IPS-20b (cell line): ENCODE measurements around the gene HFM1.

Experiments
- H3K27ac ChIP-seq: one replicate; pipeline ENCODE4 v1.5.1; 2013; ENCODE audit warnings: low read length
- H3K27me3 ChIP-seq: 2 replicates; pipeline ENCODE4 v1.6.1; 2013; ENCODE audit warnings: mild to moderate bottlenecking, low read length, inconsistent platforms; ENCODE audit not compliant: insufficient read depth
- H3K36me3 ChIP-seq: 2 replicates; pipeline ENCODE4 v1.6.1; 2013; ENCODE audit warnings: low read depth, mild to moderate bottlenecking, inconsistent platforms, low read length, moderate library complexity; ENCODE audit not compliant: insufficient read depth
- H3K4me1 ChIP-seq: 2 replicates; pipeline ENCODE4 v1.6.1; 2013; ENCODE audit warnings: mild to moderate bottlenecking, control low read depth, inconsistent platforms, low read length, moderate library complexity; ENCODE audit not compliant: insufficient read depth
- H3K4me3 ChIP-seq: 2 replicates; pipeline ENCODE4 v1.5.1; 2013; ENCODE audit warnings: mild to moderate bottlenecking, low read length, inconsistent platforms
- H3K9ac ChIP-seq: 2 replicates; pipeline ENCODE4 v1.6.1; 2013; ENCODE audit warnings: low read depth, mild to moderate bottlenecking, inconsistent platforms, low read length, moderate library complexity
- H3K9me3 ChIP-seq: 2 replicates; pipeline ENCODE4 v1.6.1; 2013; ENCODE audit warnings: mild to moderate bottlenecking, low read depth, low read length, inconsistent platforms; ENCODE audit not compliant: insufficient read depth

Gene HFM1

GRCh38 chr1:91234181-91234580 is 170.5 kb downstream of the HFM1 start:
- Histone ChIP-seq H3K27ac (no peak overlapping the region), H3K4me3 (no peak overlapping the region), H3K9ac (no peak overlapping the region), H3K27me3 (no peaks in the 10 kb centered on the region), H3K36me3 (no peaks in the 10 kb centered on the region), H3K4me1 (no peaks in the 10 kb centered on the region), H3K9me3 (peaks cover 8% of the 10 kb centered on the region; the same call in 1 of the 2 replicates)

DNA sequence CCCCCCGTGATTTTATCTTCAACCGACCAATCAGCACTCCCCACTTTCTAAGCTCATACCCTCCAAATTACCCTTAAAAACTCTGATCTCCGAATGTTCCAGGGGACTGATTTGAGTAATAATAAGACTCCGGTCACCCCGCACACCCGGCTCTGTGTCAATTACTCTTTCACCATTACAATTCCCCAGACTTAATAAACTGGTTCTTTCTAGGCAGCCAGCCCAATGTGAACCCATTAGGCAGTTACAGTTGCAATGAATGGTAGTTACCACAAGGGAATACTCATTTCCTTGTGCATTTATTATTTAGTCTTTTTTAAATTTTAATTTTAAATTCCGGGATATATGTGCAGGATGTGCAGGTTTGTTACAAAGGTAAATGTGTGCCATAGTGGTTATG is 177.9 kb downstream of the HFM1 start:
- Histone ChIP-seq H3K9ac (no peak overlapping the region), H3K9me3 (peaks cover 8% of the 10 kb centered on the region; the same call in 1 of the 2 replicates), H3K4me3 (no peak overlapping the region), H3K27me3 (no peaks in the 10 kb centered on the region), H3K27ac (no peak overlapping the region), H3K36me3 (no peaks in the 10 kb centered on the region), H3K4me1 (no peaks in the 10 kb centered on the region)

DNA sequence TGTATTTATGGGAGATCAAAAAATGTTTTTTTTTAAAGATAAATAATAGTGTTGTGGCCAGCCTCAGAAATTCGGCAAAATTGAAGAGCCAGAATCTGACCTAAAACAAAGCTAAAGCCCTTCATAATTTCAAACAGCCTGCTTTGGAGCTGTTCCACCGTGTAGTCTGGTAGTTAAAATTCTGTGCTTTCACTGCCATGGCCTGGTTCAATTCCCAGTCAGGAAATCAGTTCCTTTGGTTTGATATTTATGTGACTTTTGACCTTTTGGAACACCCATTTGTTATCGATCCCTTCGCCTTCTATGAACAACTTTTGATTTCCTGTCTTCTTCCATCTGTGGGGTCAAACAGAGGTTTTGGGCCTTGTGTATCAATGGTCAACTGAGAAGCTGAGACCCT is 179.8 kb downstream of the HFM1 start:
- Histone ChIP-seq H3K4me3 (no peak overlapping the region), H3K9me3 (peaks cover 17% of the 10 kb centered on the region), H3K27ac (no peak overlapping the region)

GRCh38 chr1:91221017-91221416 is 183.6 kb downstream of the HFM1 start:
- Histone ChIP-seq H3K9me3 (peaks cover 37% of the 10 kb centered on the region), H3K4me1 (no peaks in the 10 kb centered on the region), H3K4me3 (no peak overlapping the region), H3K27ac (no peak overlapping the region), H3K9ac (no peak overlapping the region), H3K27me3 (no peaks in the 10 kb centered on the region), H3K36me3 (no peaks in the 10 kb centered on the region)

More for the DNA sequence above, 179.8 kb downstream of the HFM1 start:
- no peaks in the 10 kb centered on the region for H3K36me3 ChIP-seq
- no peak overlapping the region for H3K9ac ChIP-seq
- no peaks in the 10 kb centered on the region for H3K4me1 ChIP-seq
- H3K27me3 ChIP-seq = no peaks in the 10 kb centered on the region

- no peaks in the 10 kb centered on the region for H3K27me3 ChIP-seq
- no peak overlapping the region for H3K27ac ChIP-seq
Measured at GRCh38 chr1:91217911-91218310, 186.7 kb downstream of the HFM1 start.

More at GRCh38 chr1:91217911-91218310, 186.7 kb downstream of the HFM1 start:
- Histone ChIP-seq H3K9me3 (peaks cover 37% of the 10 kb centered on the region), H3K4me1 (no peaks in the 10 kb centered on the region), H3K36me3 (no peaks in the 10 kb centered on the region), H3K9ac (no peak overlapping the region), H3K4me3 (no peak overlapping the region)
